GM23338 (cell line): ENCODE measurements around the gene USH1C. TPM values are rescaled to one million over a fixed set of nuclear protein-coding genes. Genes with fewer than 3 reads are reported as not detected.

Experiments used
- ATAC-seq: fragments of 200-7000 bp; cut with Tn5 transposase; 3 replicates; pipeline ENCODE4 v1.9.1; 2020
- DNase-seq: peaks from one replicate; pipeline ENCODE4 v3.0.0-alpha.2; 2015; ENCODE audit warnings: low spot score
- H2AFZ ChIP-seq: fragments of 200-600 bp; sonication (generic); 2 replicates; pipeline ENCODE4 v1.8.0; 2016; ENCODE audit warnings: antibody characterized with exemption, mild to moderate bottlenecking, moderate library complexity
- H3F3A ChIP-seq: fragments of 200-600 bp; sonication (generic); replicated peaks from 2 replicates; pipeline ENCODE4 v1.8.0; 2017; ENCODE audit warnings: antibody characterized with exemption, mixed run types, low read depth
- H3K27ac ChIP-seq: fragments of 200-600 bp; sonication (generic); 2 replicates; pipeline ENCODE4 v1.6.1; 2016; ENCODE audit warnings: low read depth
- H3K27me3 ChIP-seq: fragments of 200-600 bp; sonication (generic); 2 replicates; pipeline ENCODE4 v1.8.0; 2016; ENCODE audit warnings: mild to moderate bottlenecking, mixed run types, moderate library complexity; ENCODE audit not compliant: insufficient read depth
- H3K36me3 ChIP-seq: fragments of 200-600 bp; sonication (generic); 2 replicates; pipeline ENCODE4 v1.8.0; 2016; ENCODE audit warnings: mild to moderate bottlenecking; ENCODE audit not compliant: insufficient read depth
- H3K4me1 ChIP-seq: fragments of 200-600 bp; sonication (generic); 2 replicates; pipeline ENCODE4 v1.8.0; 2016; ENCODE audit warnings: mild to moderate bottlenecking, moderate library complexity; ENCODE audit not compliant: insufficient read depth
- H3K4me2 ChIP-seq: fragments of 200-600 bp; sonication (generic); 2 replicates; pipeline ENCODE4 v1.7.1; 2017; ENCODE audit warnings: mixed run types
- H3K4me3 ChIP-seq: fragments of 200-600 bp; sonication (generic); 2 replicates; pipeline ENCODE4 v1.6.1; 2016; ENCODE audit warnings: mixed run types
- H3K79me2 ChIP-seq: fragments of 200-600 bp; sonication (generic); replicated peaks from 2 replicates; pipeline ENCODE4 v1.8.0; 2017; ENCODE audit warnings: mild to moderate bottlenecking; ENCODE audit not compliant: insufficient read depth
- H3K9me2 ChIP-seq: fragments of 200-600 bp; sonication (generic); 2 replicates; pipeline ENCODE4 v1.8.0; 2017; ENCODE audit not compliant: insufficient read depth
- H4K20me1 ChIP-seq: fragments of 200-600 bp; sonication (generic); replicated peaks from 2 replicates; pipeline ENCODE4 v1.8.0; 2017; ENCODE audit warnings: mild to moderate bottlenecking; ENCODE audit not compliant: insufficient read depth
- H3K27ac Mint-ChIP-seq: 2 replicates; pipeline ENCODE4 v1.8.0; 2020; ENCODE audit warnings: inconsistent platforms, mild to moderate bottlenecking, moderate library complexity, mixed read lengths
- H3K27me3 Mint-ChIP-seq: 3 replicates; pipeline ENCODE4 v1.8.0; 2022; ENCODE audit warnings: low read depth, mild to moderate bottlenecking, moderate library complexity, mixed read lengths, inconsistent platforms; ENCODE audit not compliant: insufficient read depth, poor library complexity
- H3K36me3 Mint-ChIP-seq: 3 replicates; pipeline ENCODE4 v1.8.0; 2021; ENCODE audit warnings: low read depth, mild to moderate bottlenecking, inconsistent platforms, moderate library complexity, mixed read lengths
- H3K4me1 Mint-ChIP-seq: 3 replicates; pipeline ENCODE4 v1.8.0; 2020; ENCODE audit warnings: mild to moderate bottlenecking, inconsistent platforms, mixed read lengths
- H3K4me3 Mint-ChIP-seq: 3 replicates; pipeline ENCODE4 v1.8.0; 2021; ENCODE audit warnings: moderate library complexity, mild to moderate bottlenecking, inconsistent platforms, mixed read lengths
- H3K9me3 Mint-ChIP-seq: 3 replicates; pipeline ENCODE4 v1.8.0; 2020; ENCODE audit warnings: moderate library complexity, mild to moderate bottlenecking, inconsistent platforms, mixed read lengths
- CREB1 ChIP-seq: fragments of 250-450 bp; sonication (Bioruptor Pico); IDR thresholded peaks from 2 replicates; pipeline ENCODE4 v1.5.0; 2020; ENCODE audit warnings: low read depth, mild to moderate bottlenecking, moderate library complexity
- EZH2 ChIP-seq: fragments of 200-600 bp; sonication (generic); IDR thresholded peaks from one replicate; pipeline ENCODE4 v1.8.0; 2017; ENCODE audit warnings: antibody characterized with exemption, mild to moderate bottlenecking, low read depth; ENCODE audit not compliant: unreplicated experiment
- JUNB ChIP-seq: IDR thresholded peaks from one replicate; pipeline ENCODE4 v1.6.1; 2016; ENCODE audit warnings: antibody characterized with exemption; ENCODE audit not compliant: unreplicated experiment
- polyA plus RNA-seq: library from polyadenylated mRNA; unstranded; fragments of >200 nt; fragmentation: Nextera tagmentation; extraction: Ambion mirVana; gene quantifications from 2 replicates; pipeline ENCODE4 v1.2.1, GENCODE V29; 2016
- total RNA-seq: library from RNA; depleted of rRNA; stranded (reverse); fragments of >200 nt; shearing (Covaris generic); gene quantifications from 2 replicates; pipeline ENCODE4 v1.2.3, GENCODE V29; 2014
- TF ChIP-seq, protein P1 (sequence below), 2 experiments: fragments of 200-600 bp in 1 of 2; sonication (generic) in 1 of 2; conservative IDR thresholded peaks; 2 replicates each; pipeline versions ENCODE4 v1.5.1 to v1.6.1; 2016 to 2017; ENCODE audit warnings: antibody characterized with exemption in 2 of 2, low read depth in 2 of 2, mild to moderate bottlenecking in 2 of 2, moderate library complexity in 1 of 2
- TF ChIP-seq, protein P2 (sequence below): fragments of 250-450 bp; sonication (Bioruptor Pico); IDR thresholded peaks from 2 replicates; pipeline ENCODE4 v1.5.0; 2020; ENCODE audit warnings: mild to moderate bottlenecking, moderate library complexity

Gene USH1C
- total and polyA plus RNA-seq, 2 experiments from 2014 or later, result 1.3 to 1.8 TPM

DNA sequence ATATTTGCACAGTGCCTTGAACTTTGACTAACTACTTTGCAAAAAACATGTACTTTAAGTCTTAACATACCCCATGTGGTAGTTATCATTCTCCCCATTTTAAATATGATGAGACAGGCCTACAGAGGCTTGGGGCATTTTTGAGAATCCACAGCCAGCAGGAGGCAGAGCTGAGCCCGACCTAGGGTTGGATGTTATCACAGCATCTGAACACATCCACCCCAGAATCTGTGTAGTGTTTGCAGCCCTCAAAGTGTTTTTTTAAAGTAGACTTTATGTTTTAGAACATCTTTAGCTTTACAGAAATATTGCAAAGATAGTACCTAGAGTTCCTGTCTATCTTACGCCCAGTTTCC is 20.4 kb upstream of the USH1C start:
- H3F3A ChIP-seq, result no peaks in the 10 kb centered on the region
- no peak for TF ChIP-seq JUNB
- no peak for TF ChIP-seq CREB1
- TF ChIP-seq, protein P1, sequence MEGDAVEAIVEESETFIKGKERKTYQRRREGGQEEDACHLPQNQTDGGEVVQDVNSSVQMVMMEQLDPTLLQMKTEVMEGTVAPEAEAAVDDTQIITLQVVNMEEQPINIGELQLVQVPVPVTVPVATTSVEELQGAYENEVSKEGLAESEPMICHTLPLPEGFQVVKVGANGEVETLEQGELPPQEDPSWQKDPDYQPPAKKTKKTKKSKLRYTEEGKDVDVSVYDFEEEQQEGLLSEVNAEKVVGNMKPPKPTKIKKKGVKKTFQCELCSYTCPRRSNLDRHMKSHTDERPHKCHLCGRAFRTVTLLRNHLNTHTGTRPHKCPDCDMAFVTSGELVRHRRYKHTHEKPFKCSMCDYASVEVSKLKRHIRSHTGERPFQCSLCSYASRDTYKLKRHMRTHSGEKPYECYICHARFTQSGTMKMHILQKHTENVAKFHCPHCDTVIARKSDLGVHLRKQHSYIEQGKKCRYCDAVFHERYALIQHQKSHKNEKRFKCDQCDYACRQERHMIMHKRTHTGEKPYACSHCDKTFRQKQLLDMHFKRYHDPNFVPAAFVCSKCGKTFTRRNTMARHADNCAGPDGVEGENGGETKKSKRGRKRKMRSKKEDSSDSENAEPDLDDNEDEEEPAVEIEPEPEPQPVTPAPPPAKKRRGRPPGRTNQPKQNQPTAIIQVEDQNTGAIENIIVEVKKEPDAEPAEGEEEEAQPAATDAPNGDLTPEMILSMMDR (conservative IDR thresholded peaks at IDR 0.05; ENCODE audit: low read depth in 2 of 2), result peak; percentile 68 to 71
- no peak for TF ChIP-seq EZH2
- TF ChIP-seq, protein P2, sequence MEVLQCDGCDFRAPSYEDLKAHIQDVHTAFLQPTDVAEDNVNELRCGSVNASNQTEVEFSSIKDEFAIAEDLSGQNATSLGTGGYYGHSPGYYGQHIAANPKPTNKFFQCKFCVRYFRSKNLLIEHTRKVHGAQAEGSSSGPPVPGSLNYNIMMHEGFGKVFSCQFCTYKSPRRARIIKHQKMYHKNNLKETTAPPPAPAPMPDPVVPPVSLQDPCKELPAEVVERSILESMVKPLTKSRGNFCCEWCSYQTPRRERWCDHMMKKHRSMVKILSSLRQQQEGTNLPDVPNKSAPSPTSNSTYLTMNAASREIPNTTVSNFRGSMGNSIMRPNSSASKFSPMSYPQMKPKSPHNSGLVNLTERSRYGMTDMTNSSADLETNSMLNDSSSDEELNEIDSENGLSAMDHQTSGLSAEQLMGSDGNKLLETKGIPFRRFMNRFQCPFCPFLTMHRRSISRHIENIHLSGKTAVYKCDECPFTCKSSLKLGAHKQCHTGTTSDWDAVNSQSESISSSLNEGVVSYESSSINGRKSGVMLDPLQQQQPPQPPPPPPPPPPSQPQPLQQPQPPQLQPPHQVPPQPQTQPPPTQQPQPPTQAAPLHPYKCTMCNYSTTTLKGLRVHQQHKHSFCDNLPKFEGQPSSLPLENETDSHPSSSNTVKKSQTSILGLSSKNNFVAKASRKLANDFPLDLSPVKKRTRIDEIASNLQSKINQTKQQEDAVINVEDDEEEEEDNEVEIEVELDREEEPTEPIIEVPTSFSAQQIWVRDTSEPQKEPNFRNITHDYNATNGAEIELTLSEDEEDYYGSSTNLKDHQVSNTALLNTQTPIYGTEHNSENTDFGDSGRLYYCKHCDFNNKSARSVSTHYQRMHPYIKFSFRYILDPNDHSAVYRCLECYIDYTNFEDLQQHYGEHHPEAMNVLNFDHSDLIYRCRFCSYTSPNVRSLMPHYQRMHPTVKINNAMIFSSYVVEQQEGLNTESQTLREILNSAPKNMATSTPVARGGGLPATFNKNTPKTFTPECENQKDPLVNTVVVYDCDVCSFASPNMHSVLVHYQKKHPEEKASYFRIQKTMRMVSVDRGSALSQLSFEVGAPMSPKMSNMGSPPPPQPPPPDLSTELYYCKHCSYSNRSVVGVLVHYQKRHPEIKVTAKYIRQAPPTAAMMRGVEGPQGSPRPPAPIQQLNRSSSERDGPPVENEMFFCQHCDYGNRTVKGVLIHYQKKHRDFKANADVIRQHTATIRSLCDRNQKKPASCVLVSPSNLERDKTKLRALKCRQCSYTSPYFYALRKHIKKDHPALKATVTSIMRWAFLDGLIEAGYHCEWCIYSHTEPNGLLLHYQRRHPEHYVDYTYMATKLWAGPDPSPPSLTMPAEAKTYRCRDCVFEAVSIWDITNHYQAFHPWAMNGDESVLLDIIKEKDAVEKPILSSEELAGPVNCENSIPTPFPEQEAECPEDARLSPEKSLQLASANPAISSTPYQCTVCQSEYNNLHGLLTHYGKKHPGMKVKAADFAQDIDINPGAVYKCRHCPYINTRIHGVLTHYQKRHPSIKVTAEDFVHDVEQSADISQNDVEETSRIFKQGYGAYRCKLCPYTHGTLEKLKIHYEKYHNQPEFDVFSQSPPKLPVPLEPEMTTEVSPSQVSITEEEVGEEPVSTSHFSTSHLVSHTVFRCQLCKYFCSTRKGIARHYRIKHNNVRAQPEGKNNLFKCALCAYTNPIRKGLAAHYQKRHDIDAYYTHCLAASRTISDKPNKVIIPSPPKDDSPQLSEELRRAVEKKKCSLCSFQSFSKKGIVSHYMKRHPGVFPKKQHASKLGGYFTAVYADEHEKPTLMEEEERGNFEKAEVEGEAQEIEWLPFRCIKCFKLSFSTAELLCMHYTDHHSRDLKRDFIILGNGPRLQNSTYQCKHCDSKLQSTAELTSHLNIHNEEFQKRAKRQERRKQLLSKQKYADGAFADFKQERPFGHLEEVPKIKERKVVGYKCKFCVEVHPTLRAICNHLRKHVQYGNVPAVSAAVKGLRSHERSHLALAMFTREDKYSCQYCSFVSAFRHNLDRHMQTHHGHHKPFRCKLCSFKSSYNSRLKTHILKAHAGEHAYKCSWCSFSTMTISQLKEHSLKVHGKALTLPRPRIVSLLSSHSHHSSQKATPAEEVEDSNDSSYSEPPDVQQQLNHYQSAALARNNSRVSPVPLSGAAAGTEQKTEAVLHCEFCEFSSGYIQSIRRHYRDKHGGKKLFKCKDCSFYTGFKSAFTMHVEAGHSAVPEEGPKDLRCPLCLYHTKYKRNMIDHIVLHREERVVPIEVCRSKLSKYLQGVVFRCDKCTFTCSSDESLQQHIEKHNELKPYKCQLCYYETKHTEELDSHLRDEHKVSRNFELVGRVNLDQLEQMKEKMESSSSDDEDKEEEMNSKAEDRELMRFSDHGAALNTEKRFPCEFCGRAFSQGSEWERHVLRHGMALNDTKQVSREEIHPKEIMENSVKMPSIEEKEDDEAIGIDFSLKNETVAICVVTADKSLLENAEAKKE, result no peak
- DNase-seq, result peak; percentile 64

More for the DNA sequence above, 20.4 kb upstream of the USH1C start:
- no peaks in the 10 kb centered on the region for H3K9me2 ChIP-seq
- H3K79me2 ChIP-seq, result no peaks in the 10 kb centered on the region
- Mint-ChIP-seq H3K27ac (no peak overlapping the region), H3K9me3 (no peaks in the 10 kb centered on the region), H3K4me1 (no peaks in the 10 kb centered on the region; the same call in 2 of the 3 replicates), H3K36me3 (no peaks in the 10 kb centered on the region), H3K27me3 (peaks cover 5% of the 10 kb centered on the region), H3K4me3 (no peak overlapping the region)
- no peaks in the 10 kb centered on the region for H3K4me1 ChIP-seq
- no peaks in the 10 kb centered on the region for H3K36me3 ChIP-seq
- H3K27ac ChIP-seq, result no peak overlapping the region
- H2AFZ ChIP-seq, result no peak overlapping the region
- peak; percentile 71 for ATAC-seq
- H4K20me1 ChIP-seq, result no peaks in the 10 kb centered on the region
- H3K27me3 ChIP-seq, result no peaks in the 10 kb centered on the region
- no peak overlapping the region for H3K4me3 ChIP-seq
- no peak overlapping the region for H3K4me2 ChIP-seq
